Mesendoderm (in vitro differentiated cells): ENCODE measurements around the gene TMEM100.

Experiments
- DNase-seq: peaks from one replicate; pipeline ENCODE4 v3.0.0; 2013
- H2AK5ac ChIP-seq: 2 replicates; pipeline ENCODE4 v1.6.1; 2013; ENCODE audit warnings: low read length, inconsistent platforms
- H2BK120ac ChIP-seq: 2 replicates; pipeline ENCODE4 v1.6.1; 2013; ENCODE audit warnings: low read depth, mild to moderate bottlenecking, low read length, moderate library complexity, mixed read lengths
- H2BK15ac ChIP-seq: replicated peaks from 2 replicates; pipeline ENCODE4 v1.6.1; 2013; ENCODE audit warnings: low read depth, mild to moderate bottlenecking, moderate library complexity
- H2BK5ac ChIP-seq: 2 replicates; pipeline ENCODE4 v1.6.1; 2013; ENCODE audit warnings: low read length, inconsistent platforms
- H3K18ac ChIP-seq: 2 replicates; pipeline ENCODE4 v1.6.1; 2013; ENCODE audit warnings: mild to moderate bottlenecking, low read length, mixed read lengths
- H3K23ac ChIP-seq: one replicate; pipeline ENCODE4 v1.6.1; 2013; ENCODE audit warnings: low read length
- H3K27ac ChIP-seq: 2 replicates; pipeline ENCODE4 v1.5.1; 2013; ENCODE audit warnings: low read depth, mild to moderate bottlenecking, inconsistent platforms, low read length, moderate library complexity
- H3K27me3 ChIP-seq: 2 replicates; pipeline ENCODE4 v1.6.1; 2013; ENCODE audit warnings: low read length, control low read depth, mild to moderate bottlenecking, inconsistent platforms; ENCODE audit not compliant: insufficient read depth, poor library complexity
- H3K36me3 ChIP-seq: 2 replicates; pipeline ENCODE4 v1.6.1; 2013; ENCODE audit warnings: low read length, inconsistent platforms; ENCODE audit not compliant: control insufficient read depth, insufficient read depth
- H3K4ac ChIP-seq: one replicate; pipeline ENCODE4 v1.6.1; 2013; ENCODE audit warnings: low read depth, mild to moderate bottlenecking, low read length, moderate library complexity
- H3K4me1 ChIP-seq: 2 replicates; pipeline ENCODE4 v1.6.1; 2013; ENCODE audit warnings: low read depth, low read length, inconsistent platforms; ENCODE audit not compliant: control insufficient read depth
- H3K4me2 ChIP-seq: 2 replicates; pipeline ENCODE4 v1.6.1; 2013; ENCODE audit warnings: low read length
- H3K4me3 ChIP-seq: 2 replicates; pipeline ENCODE4 v1.5.1; 2013; ENCODE audit warnings: mild to moderate bottlenecking, low read length
- H3K56ac ChIP-seq: one replicate; pipeline ENCODE4 v1.6.1; 2013; ENCODE audit warnings: low read length
- H3K79me1 ChIP-seq: 2 replicates; pipeline ENCODE4 v1.6.1; 2013; ENCODE audit warnings: low read length, inconsistent platforms
- H3K79me2 ChIP-seq: 2 replicates; pipeline ENCODE4 v1.6.1; 2013; ENCODE audit warnings: mild to moderate bottlenecking, low read length; ENCODE audit not compliant: control insufficient read depth, insufficient read depth
- H3K9ac ChIP-seq: 2 replicates; pipeline ENCODE4 v1.6.1; 2013; ENCODE audit warnings: low read length, inconsistent platforms
- H4K5ac ChIP-seq: one replicate; pipeline ENCODE4 v1.6.1; 2013; ENCODE audit warnings: low read length
- H4K8ac ChIP-seq: one replicate; pipeline ENCODE4 v1.6.1; 2013; ENCODE audit warnings: low read depth, mild to moderate bottlenecking, control low read depth, low read length, moderate library complexity
- WGBS: extraction: QIAGEN DNeasy Blood & Tissue Kit; methylation state at CpG from one replicate; pipeline ENCODE4 v1.1.7; 2013; ENCODE audit warnings: low lambda C conversion rate, missing lambda C conversion rate; ENCODE audit not compliant: insufficient coverage; ENCODE audit errors: extremely low coverage; 5-methylcytosine and 5-hydroxymethylcytosine counted together

TMEM100 gene

DNA sequence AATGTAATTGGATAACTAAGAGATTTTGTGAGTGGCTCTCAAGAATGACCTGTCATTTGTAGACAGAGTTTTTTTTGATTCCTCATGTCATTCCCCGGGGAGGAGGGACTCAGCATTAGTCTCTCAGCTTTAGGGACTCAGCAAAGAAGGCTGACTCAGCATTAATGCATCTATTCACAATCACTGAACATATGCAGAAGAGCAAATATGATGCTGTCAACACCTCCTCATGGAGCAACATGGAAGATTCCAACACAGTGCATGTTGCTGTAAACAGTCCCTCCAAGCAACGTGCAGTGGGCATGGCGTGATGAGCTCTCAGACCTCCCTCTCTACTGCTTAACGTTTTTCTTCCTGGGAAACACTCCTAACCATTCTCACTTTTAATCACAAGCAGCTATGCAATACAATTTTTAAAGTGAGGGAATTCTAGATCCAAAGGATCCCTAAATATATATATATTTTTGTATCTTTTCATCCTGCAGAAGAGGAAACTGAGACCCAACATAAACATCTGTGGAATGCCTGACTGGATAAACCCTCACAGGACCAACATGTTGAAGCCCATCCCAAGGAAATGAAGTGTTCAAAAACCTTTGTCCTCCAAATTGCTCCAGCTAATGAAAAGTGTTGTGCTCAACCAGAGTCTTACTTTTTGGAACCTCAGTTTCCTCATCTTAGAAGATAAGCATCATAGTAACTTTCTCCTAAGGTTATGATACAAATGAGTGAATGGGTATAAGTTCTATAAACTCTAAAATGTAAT lies 38.9 kb downstream of the TMEM100 start:
- no peak overlapping the region for H3K27ac ChIP-seq
- H4K5ac ChIP-seq, result no peak overlapping the region
- no peaks in the 10 kb centered on the region for H3K79me2 ChIP-seq
- H3K56ac ChIP-seq, result no peak overlapping the region
- no peak overlapping the region for H2BK15ac ChIP-seq
- no peak overlapping the region for H3K18ac ChIP-seq
- H3K9ac ChIP-seq, result no peak overlapping the region
- H3K79me1 ChIP-seq, result no peaks in the 10 kb centered on the region
- H3K4me3 ChIP-seq, result no peak overlapping the region
- no peaks in the 10 kb centered on the region for H3K36me3 ChIP-seq
- no peaks in the 10 kb centered on the region for H3K27me3 ChIP-seq
- WGBS, result no CpG with 5 or more reads among the region's 4 CpGs
- DNase-seq, result no peak
- no peak overlapping the region for H3K23ac ChIP-seq
- H3K4me2 ChIP-seq, result no peak overlapping the region
- H2AK5ac ChIP-seq, result no peak overlapping the region
- H4K8ac ChIP-seq, result no peak overlapping the region
- no peak overlapping the region for H3K4ac ChIP-seq
- H3K4me1 ChIP-seq, result no peaks in the 10 kb centered on the region
- H2BK120ac ChIP-seq, result no peak overlapping the region
- no peak overlapping the region for H2BK5ac ChIP-seq

GRCh38 chr17:55681342-55681700 lies 41.3 kb downstream of the TMEM100 start:
- no peak overlapping the region for H2AK5ac ChIP-seq
- H3K4me3 ChIP-seq, result no peak overlapping the region
- H3K27ac ChIP-seq, result no peak overlapping the region
- no peak overlapping the region for H4K5ac ChIP-seq
- no peak overlapping the region for H3K18ac ChIP-seq
- no peaks in the 10 kb centered on the region for H3K79me2 ChIP-seq
- H3K36me3 ChIP-seq, result no peaks in the 10 kb centered on the region
- H3K4me2 ChIP-seq, result no peak overlapping the region
- no peak for DNase-seq
- no peaks in the 10 kb centered on the region for H3K27me3 ChIP-seq
- WGBS, result no CpG with 5 or more reads among the region's 1 CpG
- H2BK120ac ChIP-seq, result no peak overlapping the region
- no peak overlapping the region for H2BK15ac ChIP-seq
- no peak overlapping the region for H4K8ac ChIP-seq
- H3K79me1 ChIP-seq, result no peaks in the 10 kb centered on the region
- no peak overlapping the region for H3K23ac ChIP-seq
- no peaks in the 10 kb centered on the region for H3K4me1 ChIP-seq
- no peak overlapping the region for H3K9ac ChIP-seq
- no peak overlapping the region for H3K4ac ChIP-seq
- H2BK5ac ChIP-seq, result no peak overlapping the region
- H3K56ac ChIP-seq, result no peak overlapping the region

- Histone ChIP-seq H3K4me2 (no peak overlapping the region), H3K4me1 (no peaks in the 10 kb centered on the region), H3K56ac (no peak overlapping the region), H3K4me3 (no peak overlapping the region), H2BK15ac (no peak overlapping the region), H4K8ac (no peak overlapping the region), H3K9ac (no peak overlapping the region), H2BK5ac (no peak overlapping the region), H4K5ac (no peak overlapping the region), H3K23ac (no peak overlapping the region), H3K79me1 (no peaks in the 10 kb centered on the region), H3K27me3 (no peaks in the 10 kb centered on the region), H2AK5ac (no peak overlapping the region), H3K18ac (no peak overlapping the region), H3K79me2 (no peaks in the 10 kb centered on the region), H2BK120ac (no peak overlapping the region), H3K36me3 (no peaks in the 10 kb centered on the region), H3K4ac (no peak overlapping the region), H3K27ac (no peak overlapping the region)
- no CpG with 5 or more reads among the region's 4 CpGs for WGBS
- no peak for DNase-seq
Observed at GRCh38 chr17:55680686-55681341, 41.9 kb downstream of the TMEM100 start.

DNA sequence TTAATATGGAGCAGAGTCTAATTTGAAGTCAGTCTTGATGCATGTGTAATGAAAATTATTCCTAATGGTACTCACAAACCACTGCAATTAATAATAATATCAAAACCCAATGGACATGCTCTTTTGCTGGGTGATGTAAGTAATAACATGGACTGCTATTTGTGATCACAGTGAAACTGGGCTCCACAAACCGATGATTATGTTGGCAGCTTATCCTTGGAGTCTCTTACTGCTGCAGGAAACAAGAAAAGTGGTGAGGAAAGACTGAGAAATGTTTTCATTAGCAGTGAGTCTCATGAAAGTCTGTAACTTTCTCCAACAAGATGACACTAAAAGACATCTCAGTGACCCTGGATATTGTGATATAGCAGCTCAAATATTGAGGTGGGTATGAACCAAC lies 45.2 kb downstream of the TMEM100 start:
- no peak overlapping the region for H3K23ac ChIP-seq
- no peaks in the 10 kb centered on the region for H3K4me1 ChIP-seq
- no peak overlapping the region for H4K5ac ChIP-seq
- no peak for DNase-seq
- no CpG with 5 or more reads among the region's 1 CpG for WGBS
- no peak overlapping the region for H3K4me2 ChIP-seq
- H3K79me1 ChIP-seq, result no peaks in the 10 kb centered on the region
- no peak overlapping the region for H2BK5ac ChIP-seq
- no peak overlapping the region for H3K4ac ChIP-seq
- no peak overlapping the region for H2AK5ac ChIP-seq
- H3K79me2 ChIP-seq, result no peaks in the 10 kb centered on the region
- H2BK15ac ChIP-seq, result no peak overlapping the region
- no peak overlapping the region for H3K27ac ChIP-seq
- no peak overlapping the region for H3K4me3 ChIP-seq
- H3K18ac ChIP-seq, result no peak overlapping the region
- no peak overlapping the region for H3K56ac ChIP-seq
- no peaks in the 10 kb centered on the region for H3K27me3 ChIP-seq
- no peaks in the 10 kb centered on the region for H3K36me3 ChIP-seq
- no peak overlapping the region for H3K9ac ChIP-seq
- H2BK120ac ChIP-seq, result no peak overlapping the region
- H4K8ac ChIP-seq, result no peak overlapping the region

GRCh38 chr17:55676274-55676673 lies 46.4 kb downstream of the TMEM100 start:
- H3K4me1 ChIP-seq, result no peaks in the 10 kb centered on the region
- no peak overlapping the region for H3K4me2 ChIP-seq
- no peak overlapping the region for H2BK120ac ChIP-seq
- H4K5ac ChIP-seq, result no peak overlapping the region
- no peak overlapping the region for H3K23ac ChIP-seq
- H3K79me2 ChIP-seq, result no peaks in the 10 kb centered on the region
- H2BK5ac ChIP-seq, result no peak overlapping the region
- no peaks in the 10 kb centered on the region for H3K36me3 ChIP-seq
- H3K27ac ChIP-seq, result no peak overlapping the region
- H3K9ac ChIP-seq, result no peak overlapping the region
- no peak overlapping the region for H2AK5ac ChIP-seq
- H3K56ac ChIP-seq, result no peak overlapping the region
- H2BK15ac ChIP-seq, result no peak overlapping the region
- DNase-seq, result no peak
- H3K4me3 ChIP-seq, result no peak overlapping the region
- no peaks in the 10 kb centered on the region for H3K79me1 ChIP-seq
- no peak overlapping the region for H3K4ac ChIP-seq
- no peaks in the 10 kb centered on the region for H3K27me3 ChIP-seq
- no CpG with 5 or more reads among the region's 1 CpG for WGBS
- H4K8ac ChIP-seq, result no peak overlapping the region
- H3K18ac ChIP-seq, result no peak overlapping the region
